ENCODE measurements around the gene NEU2. TPM values are rescaled to one million over a fixed set of nuclear protein-coding genes. Genes with fewer than 3 reads are reported as not detected.
A peak's percentile ranks its signal among the peaks of the same experiment; 100 is the strongest.

NEU2 gene
- total and polyA plus RNA-seq, 2 of the 13 experiments (the other 11 are each of a cell fraction or from before 2014, with no cell fraction given): not detected

DNA sequence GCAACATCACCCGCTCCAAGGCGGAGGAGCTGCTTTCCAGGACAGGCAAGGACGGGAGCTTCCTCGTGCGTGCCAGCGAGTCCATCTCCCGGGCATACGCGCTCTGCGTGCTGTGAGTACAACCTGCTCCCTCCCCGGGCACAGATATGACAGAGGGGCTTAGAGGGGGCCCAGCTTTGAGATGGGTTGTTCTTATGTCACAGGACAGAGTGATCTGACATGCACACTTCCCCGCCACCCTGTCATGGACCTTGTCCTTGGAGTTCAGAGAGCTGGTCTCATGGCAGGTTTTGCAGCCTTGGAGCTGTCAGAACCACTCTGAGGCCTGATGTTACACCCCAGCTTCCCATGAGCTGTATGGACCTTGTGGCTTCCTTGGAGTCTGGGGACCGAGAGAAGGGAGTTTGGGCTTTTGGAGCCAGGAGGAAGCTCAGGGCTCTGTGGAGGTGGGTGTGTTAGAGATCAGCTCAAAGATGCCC is 28.1 kb downstream of the NEU2 start (continued):
- TF ChIP-seq TRIM22 (IDR thresholded peaks at IDR 0.05) (no peak), ZNF703 (CRISPR knock-in tag; IDR thresholded peaks at IDR 0.05; ENCODE audit: borderline replicate concordance) (no peak), PHF5A (CRISPR knock-in tag; IDR thresholded peaks at IDR 0.05; ENCODE audit: low read depth, unreplicated experiment) (no peak), PHB2 (IDR thresholded peaks at IDR 0.05; ENCODE audit: partially characterized antibody) (no peak), ZNF788 (CRISPR knock-in tag; IDR thresholded peaks at IDR 0.05; ENCODE audit: borderline replicate concordance) (no peak), NR1H2 (CRISPR knock-in tag; IDR thresholded peaks at IDR 0.05; ENCODE audit: borderline replicate concordance, low read depth) (no peak), KDM5A (IDR thresholded peaks at IDR 0.05; ENCODE audit: borderline replicate concordance, low read length) (no peak), RNF219 (CRISPR knock-in tag; IDR thresholded peaks at IDR 0.05) (no peak), ZNF280D (CRISPR knock-in tag; IDR thresholded peaks at IDR 0.05) (no peak), ZNF800 (CRISPR knock-in tag; IDR thresholded peaks at IDR 0.05) (0 out of 2 replicates have a peak, but pooled peaks have one; percentile 4), ZNF24 (IDR thresholded peaks at IDR 0.05) (no peak), HOXA9 (CRISPR knock-in tag; IDR thresholded peaks at IDR 0.05; ENCODE audit: borderline replicate concordance) (0 out of 2 replicates have a peak, but pooled peaks have one; percentile 25)
- TF ChIP-seq, protein P1, sequence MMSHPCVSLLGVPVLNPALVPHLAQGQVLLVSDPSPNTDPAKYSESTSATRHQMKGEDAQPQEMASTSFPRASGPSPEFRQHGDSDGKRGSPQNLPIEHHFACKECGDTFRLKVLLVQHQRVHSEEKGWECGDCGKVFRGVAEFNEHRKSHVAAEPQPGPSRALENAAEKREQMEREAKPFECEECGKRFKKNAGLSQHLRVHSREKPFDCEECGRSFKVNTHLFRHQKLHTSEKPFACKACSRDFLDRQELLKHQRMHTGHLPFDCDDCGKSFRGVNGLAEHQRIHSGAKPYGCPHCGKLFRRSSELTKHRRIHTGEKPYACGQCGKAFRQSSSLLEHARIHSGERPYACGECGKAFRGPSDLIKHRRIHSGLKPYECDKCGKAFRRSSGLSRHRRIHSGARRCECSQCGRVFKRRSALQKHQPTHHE (CRISPR knock-in tag; IDR thresholded peaks at IDR 0.05; ENCODE audit: borderline replicate concordance): 0 out of 2 replicates have a peak, but pooled peaks have one; percentile 4
- TF ChIP-seq, protein P2, sequence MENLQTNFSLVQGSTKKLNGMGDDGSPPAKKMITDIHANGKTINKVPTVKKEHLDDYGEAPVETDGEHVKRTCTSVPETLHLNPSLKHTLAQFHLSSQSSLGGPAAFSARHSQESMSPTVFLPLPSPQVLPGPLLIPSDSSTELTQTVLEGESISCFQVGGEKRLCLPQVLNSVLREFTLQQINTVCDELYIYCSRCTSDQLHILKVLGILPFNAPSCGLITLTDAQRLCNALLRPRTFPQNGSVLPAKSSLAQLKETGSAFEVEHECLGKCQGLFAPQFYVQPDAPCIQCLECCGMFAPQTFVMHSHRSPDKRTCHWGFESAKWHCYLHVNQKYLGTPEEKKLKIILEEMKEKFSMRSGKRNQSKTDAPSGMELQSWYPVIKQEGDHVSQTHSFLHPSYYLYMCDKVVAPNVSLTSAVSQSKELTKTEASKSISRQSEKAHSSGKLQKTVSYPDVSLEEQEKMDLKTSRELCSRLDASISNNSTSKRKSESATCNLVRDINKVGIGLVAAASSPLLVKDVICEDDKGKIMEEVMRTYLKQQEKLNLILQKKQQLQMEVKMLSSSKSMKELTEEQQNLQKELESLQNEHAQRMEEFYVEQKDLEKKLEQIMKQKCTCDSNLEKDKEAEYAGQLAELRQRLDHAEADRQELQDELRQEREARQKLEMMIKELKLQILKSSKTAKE (CRISPR knock-in tag; IDR thresholded peaks at IDR 0.05; ENCODE audit: borderline replicate concordance): no peak; the same call in none of the 2 replicates

All from HepG2 (cell line).